HG03175 (cell line): ENCODE measurements around the gene RAB30.

Source experiments
- ATAC-seq: cut with Tn5 transposase; IDR thresholded peaks from one replicate; pipeline ENCODE4 v1.9.1; 2021; ENCODE audit warnings: mild to moderate bottlenecking, moderate library complexity; ENCODE audit not compliant: unreplicated experiment

Gene RAB30, protein sequence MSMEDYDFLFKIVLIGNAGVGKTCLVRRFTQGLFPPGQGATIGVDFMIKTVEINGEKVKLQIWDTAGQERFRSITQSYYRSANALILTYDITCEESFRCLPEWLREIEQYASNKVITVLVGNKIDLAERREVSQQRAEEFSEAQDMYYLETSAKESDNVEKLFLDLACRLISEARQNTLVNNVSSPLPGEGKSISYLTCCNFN

DNA sequence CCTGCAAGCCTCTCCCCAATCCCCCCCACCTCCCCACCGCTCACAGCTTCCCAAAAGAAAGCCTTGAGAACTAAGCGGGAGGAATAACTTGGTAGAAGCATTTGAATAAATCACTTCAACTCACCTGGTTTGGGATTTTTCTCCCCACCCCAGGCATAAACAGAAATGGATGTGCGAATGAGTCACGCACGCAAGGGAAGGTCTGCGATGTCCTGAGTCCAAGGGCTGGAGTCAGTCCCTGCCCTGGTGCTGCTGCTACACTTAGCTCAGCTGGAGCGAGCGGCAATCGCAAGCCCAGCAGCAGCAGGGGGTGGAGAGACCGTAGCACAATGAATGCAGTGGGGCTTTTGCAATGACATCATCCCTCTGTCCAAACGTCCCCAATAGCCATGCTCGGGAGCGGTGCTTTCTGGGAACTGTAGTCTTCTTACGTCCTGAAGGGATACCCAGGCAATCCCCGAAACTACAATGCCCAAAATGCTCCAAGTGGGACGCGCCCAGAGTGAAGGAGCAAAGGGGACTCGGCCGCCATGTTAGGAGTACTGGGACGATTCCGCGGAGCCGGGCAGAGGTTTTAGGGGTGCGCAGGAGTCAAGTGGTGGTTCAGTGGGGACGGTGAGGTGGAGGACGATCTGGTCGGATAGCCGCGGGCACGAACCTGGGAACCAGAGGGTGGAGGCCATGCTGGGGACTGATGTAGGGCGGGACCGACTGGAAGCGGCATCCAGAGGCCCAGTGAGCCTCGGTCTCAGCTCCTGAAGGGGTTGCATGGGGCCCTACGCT, at the start of gene RAB30:
RAB30 (minus strand) TSS at position 331 of the 783 bp plus-strand sequence. CDS start 74,581 bp downstream, outside the sequence.
- peak; percentile 97 for ATAC-seq

DNA sequence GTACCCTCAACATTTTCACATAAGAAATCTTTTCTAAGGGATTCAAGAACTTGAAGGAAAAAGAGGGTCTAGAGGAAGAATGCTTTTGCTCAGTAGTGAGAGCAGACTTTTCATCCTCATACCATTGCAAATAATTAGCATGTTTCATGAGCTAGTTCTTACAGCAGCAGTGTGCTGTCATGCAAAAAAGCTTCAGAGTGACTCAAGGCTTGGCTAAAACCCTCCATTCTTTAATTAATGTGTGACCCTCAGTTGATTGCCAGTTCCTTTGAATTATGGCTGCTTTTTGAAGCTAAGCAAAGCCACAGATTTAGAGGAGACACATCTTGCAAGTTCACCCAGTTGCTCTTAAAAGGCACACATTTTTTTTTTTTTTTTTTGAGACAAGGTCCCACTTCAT, 48.6 kb upstream of the RAB30 start:
- ATAC-seq = no peak

DNA sequence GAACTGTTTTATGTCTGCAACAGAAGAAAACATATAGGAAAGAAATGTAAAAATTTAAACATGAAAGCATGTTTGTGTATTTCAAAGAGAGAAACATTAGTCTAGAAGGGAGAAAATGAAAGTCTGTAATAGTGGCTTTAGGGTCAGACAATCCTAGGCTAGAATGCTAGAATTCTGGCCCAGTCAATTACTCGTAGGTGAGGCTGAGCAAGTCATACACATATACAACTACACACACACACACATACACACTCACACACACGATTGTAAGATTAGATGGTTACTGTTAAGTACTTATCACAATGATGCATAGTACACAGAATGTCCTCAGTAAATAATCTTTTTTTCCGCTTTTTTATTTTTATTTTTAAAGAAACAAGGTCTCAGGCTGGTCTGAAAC, 47.5 kb upstream of the RAB30 start:
- no peak for ATAC-seq

DNA sequence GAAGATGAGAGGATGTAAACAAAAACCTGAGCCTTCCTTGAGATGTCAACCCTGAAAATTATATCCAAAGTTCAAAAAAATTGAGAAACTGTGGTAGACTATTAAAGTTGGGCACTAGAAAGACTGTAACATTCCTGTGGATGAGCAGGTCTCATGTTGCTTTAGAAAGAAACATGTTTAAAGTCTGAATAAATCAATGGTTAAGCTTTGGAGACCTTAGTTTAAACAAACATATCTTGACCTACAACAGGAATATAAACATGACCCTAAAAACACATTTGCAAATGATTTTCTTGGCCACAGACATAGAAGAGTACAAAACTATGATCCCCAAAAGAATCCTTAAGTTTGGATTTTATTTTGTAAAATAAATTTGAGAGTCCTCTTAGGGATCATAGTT, 47.1 kb upstream of the RAB30 start:
- ATAC-seq = no peak

DNA sequence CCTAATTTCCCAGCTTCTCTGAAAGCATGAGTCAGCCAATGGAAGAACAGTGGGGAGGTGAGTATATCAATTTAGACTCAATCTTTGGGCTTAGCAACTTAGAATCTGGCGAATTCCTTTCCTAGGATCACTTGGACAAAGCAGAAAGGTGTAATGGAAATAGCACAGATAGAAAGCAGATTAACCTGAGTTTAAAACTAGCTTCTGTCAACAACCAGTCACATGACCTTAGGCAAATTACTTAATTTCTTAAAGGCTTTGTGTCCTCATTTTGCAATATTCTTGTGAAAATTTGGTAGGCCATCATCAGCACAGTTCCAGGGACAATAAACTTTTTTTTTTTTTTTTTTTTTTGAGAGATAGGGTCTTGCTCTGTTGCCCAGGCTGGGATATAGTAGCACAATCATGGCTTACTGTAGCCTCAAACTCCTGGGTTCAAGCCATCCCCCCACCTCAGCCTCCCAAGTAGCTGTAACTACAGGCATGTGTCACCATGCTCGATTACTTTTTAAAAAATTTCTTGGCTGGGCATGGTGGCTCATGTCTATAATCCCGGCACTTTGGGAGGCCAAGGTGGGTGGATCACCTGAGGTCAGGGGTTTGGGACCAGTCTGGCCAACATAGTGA, 44.4 kb upstream of the RAB30 start:
- ATAC-seq = no peak

DNA sequence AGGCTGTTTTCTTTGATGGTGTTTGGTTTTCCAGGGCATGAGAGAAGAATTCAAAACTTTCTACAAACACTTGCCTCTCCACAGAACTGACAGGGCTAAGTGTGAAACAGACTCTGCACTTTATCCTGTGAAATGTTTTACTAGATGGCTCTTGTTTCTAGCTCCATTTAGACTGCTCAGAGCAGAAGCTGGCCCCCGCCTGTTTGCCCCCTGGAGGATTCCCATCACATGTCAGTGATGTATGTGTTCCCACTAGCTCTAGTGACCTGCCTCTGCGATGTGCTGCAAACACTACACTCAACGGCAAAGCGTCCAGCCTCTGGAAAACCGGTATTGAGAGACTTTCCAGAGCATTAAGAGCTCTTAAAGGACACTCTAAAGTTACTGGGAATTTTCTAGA, 43.9 kb upstream of the RAB30 start:
- ATAC-seq = no peak

DNA sequence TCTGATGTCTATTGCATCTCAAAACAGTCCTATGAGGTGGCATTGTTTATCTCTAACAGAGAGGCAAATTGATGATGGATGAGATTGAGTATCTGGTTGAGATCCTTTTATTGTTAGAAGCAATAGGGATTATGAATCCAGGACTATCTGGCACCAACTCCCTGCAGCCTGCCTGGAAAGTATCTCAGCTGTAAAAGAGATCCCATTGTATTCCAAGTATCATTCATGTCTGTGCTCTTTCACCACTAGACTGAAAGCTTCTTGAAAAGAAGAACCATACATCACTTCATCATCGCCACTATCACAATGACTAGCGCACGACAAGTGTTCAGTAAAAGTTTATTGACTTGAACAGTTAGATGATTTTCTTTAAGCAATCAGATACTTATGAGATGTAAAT, 43.3 kb upstream of the RAB30 start:
- no peak for ATAC-seq

DNA sequence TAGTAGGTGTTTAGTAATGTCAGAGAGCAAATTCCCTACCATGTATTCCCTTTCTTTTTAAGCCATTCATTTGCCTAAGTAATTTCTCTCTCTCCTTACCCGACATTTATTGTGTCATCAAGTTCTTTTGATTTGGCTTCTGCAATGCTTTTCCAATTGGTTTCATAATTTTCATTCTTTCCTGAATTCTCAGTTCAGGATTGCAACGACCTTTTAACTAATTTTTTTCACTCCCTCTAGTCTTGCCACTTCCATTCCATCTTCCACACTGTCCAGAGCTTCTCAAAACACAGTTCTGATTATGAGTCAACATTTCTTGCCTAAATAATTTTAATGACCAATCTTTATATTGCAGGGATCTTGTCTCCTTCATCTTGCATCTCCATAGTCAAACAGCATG, 41.2 kb upstream of the RAB30 start:
- ATAC-seq = no peak

DNA sequence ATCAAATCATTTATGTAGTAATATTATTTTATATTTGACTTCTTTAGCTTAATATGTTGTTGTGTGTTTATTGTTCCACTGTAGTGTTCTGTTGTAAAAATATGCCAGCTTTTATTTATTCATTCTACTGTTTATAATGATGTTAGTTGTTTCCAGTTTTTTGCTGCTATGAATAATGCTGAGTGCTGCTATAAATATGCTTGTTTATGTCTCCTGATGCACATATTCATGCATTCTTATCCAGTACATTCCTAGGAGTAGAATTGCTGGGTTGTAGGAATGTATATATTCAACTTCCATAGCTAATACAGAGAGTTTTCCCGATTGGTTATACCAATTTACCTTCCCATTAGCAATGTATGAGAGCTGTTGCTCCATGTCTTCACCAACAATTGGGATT, 33.5 kb upstream of the RAB30 start:
- no peak for ATAC-seq

DNA sequence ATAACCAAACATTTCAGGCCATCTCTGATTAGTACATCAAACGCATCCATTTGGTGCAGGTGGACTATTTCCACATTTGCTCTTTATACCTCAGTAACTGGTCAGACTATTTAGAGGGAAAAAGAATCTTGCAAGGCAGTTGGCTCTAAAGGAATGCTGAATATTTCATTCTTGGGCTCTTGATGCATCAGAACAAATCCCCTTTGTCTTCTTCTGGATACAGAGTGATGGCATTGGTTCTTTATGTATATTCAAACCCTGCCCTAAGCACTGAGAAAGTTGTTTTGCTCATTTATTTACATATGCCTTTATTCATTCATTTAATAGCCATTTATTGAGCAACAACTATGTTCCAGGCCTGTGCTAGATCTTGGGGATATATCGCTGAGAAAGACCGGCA, 31.1 kb upstream of the RAB30 start:
- ATAC-seq = no peak

DNA sequence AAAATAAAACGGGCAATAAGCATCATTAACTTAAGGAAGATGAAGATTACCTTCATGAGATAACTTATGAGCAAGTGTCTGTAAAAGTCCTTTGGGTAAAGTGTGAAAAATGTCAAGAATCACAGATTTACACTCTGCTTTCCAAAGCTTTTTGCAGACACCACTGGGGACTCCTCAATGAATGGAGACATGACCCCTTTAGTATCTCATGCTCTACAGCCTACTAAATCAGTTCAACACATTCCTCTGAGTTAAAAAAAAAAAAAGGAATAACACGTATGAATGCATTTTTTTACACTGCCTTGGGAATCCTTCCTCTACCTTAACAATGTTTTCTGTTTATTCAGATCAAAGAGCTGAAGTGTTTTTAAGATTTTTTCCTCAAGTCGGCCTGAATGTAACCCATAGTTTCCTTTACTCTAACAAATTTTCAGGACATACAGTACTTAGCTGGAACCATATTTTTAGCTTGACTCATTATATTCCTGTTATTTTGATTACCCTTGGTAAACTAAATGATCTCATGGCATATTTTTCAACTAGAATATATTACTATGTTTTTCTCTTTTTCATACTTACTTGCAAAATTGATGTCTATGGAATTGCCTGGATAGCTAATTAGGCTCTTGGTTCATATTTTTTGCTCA, 25.9 kb upstream of the RAB30 start:
- no peak for ATAC-seq

DNA sequence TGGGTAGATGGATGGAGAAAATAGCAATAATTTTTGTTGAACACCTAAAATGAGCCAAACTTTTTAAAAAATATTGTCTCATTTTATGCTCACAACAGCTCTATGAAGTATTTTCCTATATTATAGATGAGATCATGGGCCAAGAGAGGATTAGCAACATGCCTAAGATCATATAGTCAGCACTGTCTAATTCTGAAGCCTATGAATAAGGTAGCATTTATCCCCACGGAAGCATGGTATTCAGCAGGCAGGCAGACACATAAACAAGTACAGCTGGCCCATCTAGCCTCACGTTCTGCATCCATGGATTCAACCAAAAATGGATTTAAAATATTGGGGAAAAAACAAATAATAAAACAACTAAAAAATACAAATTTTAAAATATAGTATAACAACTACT, 21.9 kb upstream of the RAB30 start:
- ATAC-seq = no peak

DNA sequence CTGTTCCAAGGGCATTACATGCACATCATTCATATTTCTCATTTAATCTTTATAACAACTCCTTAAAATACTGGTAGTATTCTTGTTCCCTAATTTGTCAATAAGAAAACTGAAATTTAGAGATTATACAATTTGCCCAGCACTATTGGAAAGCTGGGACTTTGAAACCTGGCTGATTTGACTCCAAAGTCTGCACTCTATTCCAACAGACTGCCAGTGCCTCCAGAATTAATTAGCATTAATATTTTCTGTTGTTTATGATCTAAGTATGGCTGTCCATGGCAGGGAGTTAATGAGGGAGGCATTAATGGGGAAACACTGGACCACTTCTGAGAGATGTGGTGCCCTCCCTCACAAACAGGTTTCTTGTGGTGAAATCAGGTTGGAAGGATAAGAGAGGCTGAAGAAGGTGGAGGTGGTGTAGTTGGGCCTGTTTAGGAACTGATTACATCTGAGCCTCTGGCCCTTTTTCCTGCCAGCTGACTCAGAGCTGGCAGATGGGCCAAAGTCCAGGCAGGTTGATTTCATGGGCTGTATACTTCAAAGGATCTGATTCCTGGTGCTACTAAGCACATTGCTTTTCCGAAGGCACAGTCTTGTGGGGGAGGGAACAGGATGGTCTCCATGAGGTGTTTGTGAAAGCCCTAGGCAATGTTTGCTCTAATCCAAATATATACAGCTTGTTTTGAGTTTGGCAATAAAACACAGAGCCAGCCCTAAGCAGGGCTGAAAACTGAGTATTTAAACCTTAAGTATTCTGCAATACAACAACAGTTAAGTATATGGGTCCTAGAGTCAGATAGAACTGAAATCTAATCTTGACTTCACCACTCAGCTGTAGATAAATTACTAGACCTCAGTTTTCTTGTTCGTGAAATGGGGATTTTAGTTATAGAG, 21.0 kb upstream of the RAB30 start:
- ATAC-seq = no peak

DNA sequence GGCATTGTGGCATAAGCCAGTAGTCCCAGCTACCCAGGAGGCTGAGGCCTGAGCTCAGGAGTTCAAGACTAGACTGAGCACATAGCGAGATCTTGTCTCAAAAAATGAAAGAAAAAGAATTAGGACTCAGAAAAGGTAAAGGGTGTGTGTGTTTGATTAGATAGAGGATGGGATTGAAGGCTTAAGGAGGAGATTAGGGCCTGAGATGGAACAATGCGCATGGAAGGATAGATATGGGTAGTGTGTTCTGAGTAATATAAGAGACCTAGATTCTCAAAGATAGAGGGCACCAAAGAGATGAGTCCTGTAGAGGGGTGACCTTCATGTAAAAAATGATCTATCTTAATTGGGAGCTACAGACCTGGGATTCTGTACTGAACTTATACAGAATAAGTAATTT, 17.3 kb upstream of the RAB30 start:
- ATAC-seq = no peak

DNA sequence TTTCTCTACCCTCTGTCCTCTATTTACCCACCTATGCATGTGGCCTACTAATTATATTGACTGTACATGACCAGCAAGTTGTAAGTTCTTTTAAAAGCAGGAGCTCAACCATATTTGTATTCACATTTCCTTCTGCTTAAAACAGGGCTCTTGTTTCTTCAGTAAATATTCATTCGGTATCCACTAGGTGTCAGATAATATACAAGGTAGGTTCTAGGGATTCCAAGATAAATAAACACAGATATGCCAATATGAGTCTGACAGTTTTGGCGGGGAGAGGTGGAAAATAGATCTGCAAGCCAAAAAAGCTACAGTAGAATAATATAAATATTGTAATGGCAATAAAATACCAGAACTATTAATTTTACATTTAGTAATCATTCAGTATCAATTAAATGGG, 15.3 kb upstream of the RAB30 start:
- no peak for ATAC-seq

DNA sequence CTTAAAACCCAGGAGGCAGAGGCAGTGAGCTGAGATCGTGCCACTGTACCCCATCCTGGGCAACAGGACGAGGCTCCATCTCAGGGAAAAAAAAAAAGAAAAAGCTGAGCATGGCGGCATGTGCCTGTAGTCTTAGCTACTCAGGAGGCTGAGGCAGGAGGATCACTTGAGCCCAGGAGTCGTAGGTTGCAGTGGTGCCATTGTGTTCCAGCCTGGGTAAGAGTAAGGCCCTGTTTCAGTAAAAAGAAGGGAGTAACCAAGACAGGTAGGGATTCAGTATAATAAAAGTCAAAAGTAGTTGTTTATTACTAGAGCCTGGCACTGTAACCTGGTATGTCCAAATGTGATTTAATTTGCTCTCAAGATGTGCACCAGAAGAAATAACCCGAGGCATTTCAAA, 8.1 kb upstream of the RAB30 start:
- no peak for ATAC-seq

DNA sequence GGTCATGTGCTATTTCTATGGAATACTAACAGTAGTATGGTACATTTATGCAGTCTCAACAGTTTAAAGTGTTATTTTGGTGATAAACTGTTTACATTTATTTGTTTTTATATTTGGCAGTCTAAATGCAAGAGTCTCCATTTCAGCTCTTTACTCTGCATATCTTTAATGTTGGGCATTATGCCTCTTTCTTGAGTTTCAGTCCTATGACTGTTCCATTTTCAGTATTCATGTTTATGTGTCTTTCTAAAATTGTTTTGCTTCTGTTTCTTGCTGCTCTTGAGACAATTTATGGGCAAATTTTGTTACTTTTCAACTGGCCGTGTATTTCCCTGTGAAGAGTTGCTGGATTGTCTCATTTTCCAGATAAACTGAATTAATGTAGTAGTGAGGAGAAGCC, 6.6 kb upstream of the RAB30 start:
- ATAC-seq = no peak

DNA sequence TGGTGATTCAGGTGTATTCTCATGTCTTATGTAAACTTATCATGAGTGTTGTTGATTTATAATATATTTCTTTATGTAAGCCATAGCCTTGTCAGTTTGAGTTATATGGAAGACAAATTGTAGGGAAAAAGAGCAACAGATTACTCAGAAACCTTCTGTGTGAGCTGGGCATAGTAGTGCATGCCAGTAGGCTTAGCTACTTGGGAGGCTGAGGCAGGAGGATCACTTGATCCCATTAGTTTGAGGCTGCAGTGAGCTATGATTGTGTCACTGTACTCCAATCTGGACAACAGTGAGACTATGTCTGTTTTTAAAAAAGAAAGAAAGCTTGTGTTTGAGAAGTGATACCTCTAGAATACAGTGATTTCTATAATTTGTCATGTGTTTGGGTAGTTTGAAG, 2.2 kb upstream of the RAB30 start:
- ATAC-seq = no peak

DNA sequence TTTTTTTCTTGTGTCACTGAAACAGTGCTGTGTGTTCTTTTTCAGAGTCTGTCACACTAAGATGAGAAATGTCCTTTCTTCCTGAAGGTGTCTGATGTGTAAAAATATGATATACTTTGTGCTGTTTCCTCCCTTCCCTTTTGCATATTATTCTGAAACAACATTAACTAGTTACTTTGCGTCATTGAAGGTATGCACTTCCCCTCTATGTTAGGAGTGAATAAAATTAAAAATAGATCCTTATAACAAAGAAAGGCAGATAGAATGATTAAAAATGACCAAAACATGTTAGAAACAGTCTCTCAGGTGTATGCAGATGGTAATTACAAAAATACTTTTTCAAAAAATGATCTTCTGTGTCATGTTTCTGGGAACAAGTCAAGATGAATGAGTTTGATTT, 1.6 kb upstream of the RAB30 start:
- ATAC-seq = no peak

DNA sequence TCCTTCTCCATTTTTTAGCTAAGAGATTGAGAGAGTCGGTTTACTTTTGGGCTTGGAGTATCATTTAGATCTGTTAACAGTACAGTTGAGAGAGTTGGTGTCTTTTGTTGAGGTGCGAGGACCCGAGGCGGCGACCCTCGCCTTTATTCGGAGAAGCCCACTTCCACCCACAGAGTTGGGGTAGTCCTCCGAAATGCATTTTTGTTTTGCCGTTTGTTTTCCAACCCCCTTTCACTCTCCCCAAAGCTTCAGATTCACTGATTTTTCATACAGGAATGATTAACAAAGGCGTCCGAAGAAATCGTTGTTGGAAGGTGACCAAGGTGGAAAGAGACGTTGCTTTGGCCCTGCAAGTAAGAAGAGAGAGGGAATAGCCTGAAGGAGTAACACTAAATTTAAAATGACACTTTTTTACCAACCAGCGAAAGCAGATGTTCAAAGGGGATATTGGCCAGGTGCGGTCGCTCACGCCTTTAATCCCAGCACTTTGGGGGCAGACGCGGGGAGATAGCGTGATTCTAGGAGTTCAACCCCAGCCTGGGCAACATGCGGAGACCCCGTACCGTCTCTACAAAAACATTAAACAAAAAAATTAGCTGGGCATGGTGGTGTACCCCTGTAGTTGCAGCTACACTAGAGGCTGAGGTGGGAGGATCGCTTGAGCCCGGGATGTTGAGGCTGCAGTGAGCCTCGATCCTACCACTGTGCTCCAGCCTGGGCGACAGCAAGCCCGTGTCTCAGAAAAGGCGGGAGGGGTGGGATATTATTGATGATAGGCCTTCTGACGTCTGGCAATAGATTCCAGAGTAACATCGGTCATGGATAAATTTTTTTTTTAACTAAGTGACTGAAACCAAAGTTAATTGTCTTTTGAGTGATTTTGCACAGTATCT, 899 bp upstream of the RAB30 start:
- ATAC-seq = no peak
